Activated gamma-delta T cell treated with Interleukin-2 at 50 U/mL for 16 hours (primary cell): ENCODE data around the gene DENND2D.
A peak's percentile ranks its signal among the peaks of the same experiment; 100 is the strongest.

Experiments used
- DNase-seq: peaks from one replicate; pipeline ENCODE4 v3.0.0-alpha.2; 2020

Gene DENND2D

GRCh38 chr1:111202707-111203623 is 2.5 kb upstream of the DENND2D start:
- DNase-seq, result no peak

GRCh38 chr1:111202366-111202706 is 1.9 kb upstream of the DENND2D start:
- DNase-seq, result no peak

GRCh38 chr1:111201275-111202090 is 1.0 kb upstream of the DENND2D start:
- DNase-seq, result no peak

- no peak for DNase-seq
Observed at GRCh38 chr1:111200802-111201161, 336 bp upstream of the DENND2D start.

DNA sequence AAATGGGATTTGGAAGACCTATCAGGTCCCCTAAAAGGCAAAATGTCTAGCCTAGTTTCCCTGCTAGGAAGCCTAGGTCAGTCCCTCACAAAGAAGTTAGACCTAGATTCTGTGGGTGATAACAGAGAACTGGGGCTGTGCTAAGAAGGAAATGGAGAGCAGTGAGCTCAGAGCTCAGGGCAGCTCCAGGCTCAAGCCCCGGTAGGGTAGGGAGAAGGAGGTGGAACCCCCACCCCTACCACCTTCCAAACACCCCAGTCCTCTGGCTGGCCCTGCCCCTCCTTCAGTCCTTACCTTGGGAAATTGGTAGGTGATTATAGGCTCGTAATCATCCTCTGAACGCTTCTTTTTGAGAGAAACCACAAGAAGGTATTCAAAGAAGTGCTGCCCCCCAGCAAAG is 1.1 kb downstream of the DENND2D start:
- no peak for DNase-seq

DNA sequence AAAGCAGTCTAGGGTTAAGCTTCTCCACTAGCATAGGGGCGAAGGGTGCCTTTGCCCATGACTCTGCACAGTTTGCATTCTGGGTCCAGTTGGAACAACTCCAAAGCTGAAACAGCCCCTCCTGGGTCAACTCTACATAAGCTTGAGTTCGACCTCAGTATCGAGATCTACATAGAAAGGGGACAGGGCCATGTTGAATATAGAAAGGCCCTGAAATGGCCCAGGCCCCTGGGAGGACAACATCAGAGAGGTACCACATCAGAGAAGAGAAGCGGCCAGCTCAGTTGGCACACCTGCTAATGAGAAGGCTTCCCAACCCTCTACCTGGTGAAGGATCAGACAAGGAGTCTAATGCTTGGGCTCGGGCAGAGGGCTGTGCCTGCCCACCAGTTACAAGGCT is 1.6 kb downstream of the DENND2D start:
- DNase-seq, result no peak

GRCh38 chr1:111197598-111198284 is 2.7 kb downstream of the DENND2D start:
- DNase-seq, result peak; percentile 60

DNA sequence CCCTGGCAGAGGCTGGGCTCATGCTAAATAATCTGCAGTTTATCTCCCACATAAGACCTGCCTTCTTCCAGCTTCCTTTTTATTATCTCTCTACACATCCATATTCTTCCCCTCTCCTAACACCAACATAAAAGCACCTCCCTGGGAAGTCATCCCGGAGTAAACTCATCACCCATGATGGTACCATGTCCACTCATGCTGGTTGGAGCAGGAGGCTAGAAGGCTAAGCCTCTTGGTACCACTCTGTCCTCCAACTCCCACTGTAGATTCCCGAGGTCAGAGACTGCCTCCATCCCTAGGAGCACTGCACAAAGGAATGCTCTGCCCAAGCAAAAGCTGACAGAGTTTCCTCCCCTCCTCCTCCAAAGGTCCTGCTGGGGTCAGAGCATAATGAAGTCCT is 4.2 kb downstream of the DENND2D start:
- DNase-seq, result no peak

- no peak for DNase-seq
Observed at GRCh38 chr1:111195002-111195684, 5.3 kb downstream of the DENND2D start.

GRCh38 chr1:111193712-111194480 is 6.5 kb downstream of the DENND2D start:
- no peak for DNase-seq

DNA sequence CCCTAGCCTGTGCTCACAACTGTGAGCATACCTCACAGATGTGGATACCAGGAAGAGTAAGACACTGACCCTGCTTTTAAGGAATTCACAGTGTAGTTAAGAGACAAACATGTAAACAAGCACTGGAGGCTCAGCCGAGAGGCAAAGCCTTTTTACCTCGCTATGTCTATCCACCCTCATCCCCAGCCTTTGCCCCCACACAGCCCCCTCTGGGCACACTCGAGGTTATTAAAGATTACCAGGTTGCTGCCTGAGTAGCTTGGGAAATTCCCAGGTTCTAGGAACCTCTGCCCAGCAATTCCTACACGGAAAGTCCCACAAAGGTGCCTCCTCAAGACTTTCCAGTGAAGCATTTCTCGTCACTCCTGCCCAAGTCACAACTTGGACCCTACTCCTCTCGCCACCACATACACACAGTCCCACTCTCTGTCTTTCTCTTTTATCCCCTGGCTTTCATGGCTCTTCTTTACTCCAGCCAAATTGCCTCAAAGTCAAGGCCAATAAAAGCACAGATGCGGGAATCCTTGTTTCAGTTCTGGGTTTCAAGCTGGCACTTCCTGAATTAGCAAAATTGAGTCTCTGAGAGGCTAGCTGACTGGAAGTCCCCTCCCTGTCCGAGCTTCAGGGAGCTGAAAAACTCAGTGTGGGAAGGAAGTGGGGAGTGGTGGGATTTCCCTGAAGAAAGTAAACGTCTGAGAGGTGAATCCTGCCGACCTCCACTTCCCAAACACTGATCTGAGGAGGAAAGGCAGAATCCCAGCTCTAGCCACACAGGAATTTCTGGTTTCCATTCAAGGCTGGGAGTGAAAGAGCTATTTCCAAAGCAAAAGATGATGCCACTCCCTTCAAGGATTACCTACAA is 7.6 kb downstream of the DENND2D start:
- DNase-seq, result no peak

DNA sequence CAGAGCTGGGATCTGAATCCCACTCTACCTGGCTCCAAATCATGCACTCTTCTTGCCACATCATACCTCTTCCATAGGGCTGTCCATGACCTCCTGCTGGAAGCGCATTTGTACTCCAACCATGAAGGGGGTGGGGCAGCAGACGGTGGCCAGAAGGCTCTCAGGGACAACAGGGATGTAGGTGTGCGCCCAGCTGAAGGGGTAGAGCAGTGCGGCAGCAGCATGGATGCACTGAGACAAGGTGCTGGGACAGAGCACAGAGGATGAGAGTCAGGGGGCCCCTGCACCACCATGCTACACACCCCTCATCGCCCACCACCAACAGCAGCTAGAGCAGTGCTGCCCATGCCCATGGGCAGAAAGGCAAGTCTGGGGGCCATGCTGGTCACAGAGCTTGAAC is 8.4 kb downstream of the DENND2D start:
- DNase-seq, result no peak

- DNase-seq, result no peak
Observed at GRCh38 chr1:111191496-111191895, 8.9 kb downstream of the DENND2D start.

- DNase-seq, result no peak
Observed at GRCh38 chr1:111190931-111191451, 9.5 kb downstream of the DENND2D start.

DNA sequence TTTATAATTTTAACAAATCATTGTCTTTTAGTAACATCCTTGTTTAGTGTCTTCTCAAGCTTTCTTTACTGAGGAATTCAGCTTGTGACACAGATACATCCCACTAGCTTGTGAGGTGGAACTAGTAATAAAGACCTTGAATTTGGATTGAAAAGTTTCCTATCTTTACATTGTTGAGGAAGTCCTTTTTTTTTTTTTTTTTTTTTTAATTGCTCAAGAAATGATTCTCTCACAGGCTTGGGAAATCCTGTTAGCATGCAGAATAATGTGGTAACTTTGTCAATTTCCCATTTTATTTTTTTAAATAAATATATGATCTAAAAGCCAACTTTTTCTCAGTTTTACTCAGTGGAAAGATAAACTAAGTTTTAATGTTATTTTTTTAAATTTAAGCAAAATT is 15.8 kb downstream of the DENND2D start:
- no peak for DNase-seq

DNA sequence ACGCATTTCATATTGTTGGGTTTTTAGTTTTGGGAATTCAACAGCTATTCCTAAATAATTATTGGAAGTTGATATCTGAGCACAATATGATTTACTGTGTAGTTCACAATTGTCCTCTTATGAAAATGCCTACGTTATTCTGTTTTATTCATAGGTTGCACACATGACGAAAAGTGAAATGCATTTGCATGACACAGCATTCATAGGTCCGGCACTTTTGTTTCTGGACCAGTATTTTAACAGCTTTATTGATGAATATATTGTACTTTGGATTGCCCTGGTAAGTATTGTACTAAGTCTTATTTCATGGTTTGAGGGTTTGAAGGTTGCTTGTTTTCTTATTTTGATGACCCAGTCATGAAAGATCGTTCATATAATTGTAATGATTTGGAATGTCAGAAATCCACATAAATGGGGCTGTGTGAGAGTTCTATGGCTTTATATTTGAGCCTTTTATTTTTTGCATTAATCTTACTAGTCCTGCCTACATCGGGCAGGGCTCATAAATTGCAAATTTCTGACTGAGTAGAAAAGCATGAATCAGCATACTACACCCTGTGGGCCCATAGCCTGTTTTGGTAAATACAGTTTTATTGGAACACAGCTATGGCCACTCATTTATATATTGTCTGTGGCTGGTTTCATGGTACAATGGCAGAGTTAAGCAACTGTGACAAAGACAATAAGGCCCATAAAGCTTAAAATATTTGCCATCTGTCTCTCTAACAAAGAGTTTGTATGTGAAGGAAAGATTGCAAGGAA is 17.0 kb downstream of the DENND2D start:
- no peak for DNase-seq

DNA sequence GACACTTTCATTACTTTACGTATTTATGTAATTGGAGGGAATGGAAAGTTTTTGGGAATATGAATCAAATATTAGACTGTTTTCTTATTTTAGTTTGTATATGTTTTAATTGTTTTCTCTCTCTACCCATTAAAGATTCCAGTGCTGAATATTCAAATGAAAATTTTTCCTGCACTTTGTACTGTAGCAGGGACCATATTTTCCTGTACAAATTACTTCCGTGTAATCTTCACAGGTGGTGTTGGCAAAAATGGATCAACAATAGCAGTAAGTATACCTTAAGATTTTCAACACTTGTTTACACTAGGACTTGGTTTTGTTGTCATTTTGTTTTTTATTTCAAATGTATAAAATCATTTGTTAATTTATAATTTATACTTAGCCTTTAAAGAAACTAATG is 18.4 kb downstream of the DENND2D start:
- DNase-seq, result no peak

DNA sequence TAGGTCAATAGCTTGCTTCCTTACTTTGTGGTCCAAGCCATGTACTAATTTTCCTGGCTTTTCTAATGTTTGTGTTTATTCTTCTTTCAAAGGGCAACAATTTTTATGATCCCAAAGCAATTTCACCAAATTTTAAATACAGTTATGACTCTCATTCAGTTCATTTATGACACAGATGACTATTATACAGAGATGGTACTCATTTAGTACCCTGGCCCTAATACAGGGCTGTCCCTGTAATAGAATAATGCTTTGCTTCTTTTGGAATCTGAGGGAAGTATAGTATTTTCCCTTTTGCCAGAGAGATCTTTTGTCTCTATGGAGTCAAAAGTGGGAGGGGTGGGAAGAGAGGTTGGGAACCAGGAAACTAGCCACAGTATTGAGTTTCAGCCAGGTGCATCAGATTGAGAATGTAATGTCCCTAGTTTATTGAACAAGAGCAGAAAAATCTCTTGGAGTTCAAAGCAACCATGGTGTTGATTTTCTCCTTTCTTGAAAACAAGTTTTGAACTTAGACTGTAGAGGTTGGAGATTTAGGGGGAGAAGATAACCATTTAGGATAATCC is 20.4 kb downstream of the DENND2D start:
- DNase-seq, result no peak

DNA sequence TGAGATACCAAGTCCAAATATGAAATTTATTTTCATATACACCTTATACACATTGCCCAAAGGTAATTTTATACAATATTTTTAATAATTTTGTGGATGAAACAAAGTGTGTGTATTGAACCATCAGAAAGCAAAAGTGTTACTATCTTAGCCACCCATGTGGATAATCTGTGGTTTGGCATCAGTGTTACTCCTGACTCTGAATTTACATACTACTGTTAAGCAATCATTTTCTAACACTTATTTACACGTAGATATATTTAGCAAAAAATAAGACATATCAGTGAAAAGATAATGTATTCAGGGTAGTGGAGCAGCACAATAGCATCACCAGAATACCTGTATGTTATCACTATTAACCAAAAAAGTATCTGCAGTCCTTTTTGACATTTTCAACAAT is 23.8 kb downstream of the DENND2D start:
- DNase-seq, result no peak

- no peak for DNase-seq
Observed at GRCh38 chr1:111175349-111175748, 25.1 kb downstream of the DENND2D start.
